Neural cell (in vitro differentiated cells): Measurements from ENCODE around the gene SLITRK1.

Source experiments
- POLR2AphosphoS5 ChIP-seq: IDR thresholded peaks from 2 replicates; pipeline ENCODE4 v1.6.1; 2012
- RAD21 ChIP-seq: fragments of 450-650 bp; conservative IDR thresholded peaks from 2 replicates; pipeline ENCODE4 v1.6.1; 2014; ENCODE audit warnings: antibody characterized with exemption, mild to moderate bottlenecking, moderate library complexity
- TAF1 ChIP-seq: IDR thresholded peaks from 2 replicates; pipeline ENCODE4 v1.6.1; 2012; ENCODE audit warnings: low read depth
- TF ChIP-seq, protein P1 (sequence below): fragments of 450-650 bp; IDR thresholded peaks from 2 replicates; pipeline ENCODE4 v1.5.1; 2014; ENCODE audit warnings: antibody characterized with exemption, mild to moderate bottlenecking, moderate library complexity; ENCODE audit not compliant: poor library complexity, severe bottlenecking

DNA sequence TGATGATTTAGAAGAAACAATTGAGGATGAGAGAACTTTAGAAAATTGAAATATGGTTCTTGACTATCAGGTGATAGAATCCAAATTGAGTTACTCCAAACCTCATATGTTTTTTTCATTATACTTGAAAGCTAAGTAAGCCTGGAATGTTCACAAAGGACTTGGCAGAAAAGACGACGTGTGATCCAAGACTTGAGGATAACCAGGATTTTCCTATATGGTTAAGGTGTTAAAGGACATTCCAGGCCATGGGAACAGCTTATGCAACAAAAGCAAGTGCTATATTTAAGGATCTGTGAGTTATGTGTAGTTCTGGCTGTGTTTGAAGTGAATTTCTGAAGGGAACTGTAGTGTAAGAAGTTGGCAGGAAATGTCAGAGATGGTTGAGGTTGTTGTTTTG lies 52.5 kb downstream of the SLITRK1 start:
- TF ChIP-seq TAF1: no peak
- TF ChIP-seq, protein P1, sequence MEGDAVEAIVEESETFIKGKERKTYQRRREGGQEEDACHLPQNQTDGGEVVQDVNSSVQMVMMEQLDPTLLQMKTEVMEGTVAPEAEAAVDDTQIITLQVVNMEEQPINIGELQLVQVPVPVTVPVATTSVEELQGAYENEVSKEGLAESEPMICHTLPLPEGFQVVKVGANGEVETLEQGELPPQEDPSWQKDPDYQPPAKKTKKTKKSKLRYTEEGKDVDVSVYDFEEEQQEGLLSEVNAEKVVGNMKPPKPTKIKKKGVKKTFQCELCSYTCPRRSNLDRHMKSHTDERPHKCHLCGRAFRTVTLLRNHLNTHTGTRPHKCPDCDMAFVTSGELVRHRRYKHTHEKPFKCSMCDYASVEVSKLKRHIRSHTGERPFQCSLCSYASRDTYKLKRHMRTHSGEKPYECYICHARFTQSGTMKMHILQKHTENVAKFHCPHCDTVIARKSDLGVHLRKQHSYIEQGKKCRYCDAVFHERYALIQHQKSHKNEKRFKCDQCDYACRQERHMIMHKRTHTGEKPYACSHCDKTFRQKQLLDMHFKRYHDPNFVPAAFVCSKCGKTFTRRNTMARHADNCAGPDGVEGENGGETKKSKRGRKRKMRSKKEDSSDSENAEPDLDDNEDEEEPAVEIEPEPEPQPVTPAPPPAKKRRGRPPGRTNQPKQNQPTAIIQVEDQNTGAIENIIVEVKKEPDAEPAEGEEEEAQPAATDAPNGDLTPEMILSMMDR: no peak
- no peak for TF ChIP-seq POLR2AphosphoS5
- no peak for TF ChIP-seq RAD21
